ENCODE measurements around the gene MYRFL.

MYRFL gene

GRCh38 chr12:69906411-69907216 is 81.6 kb downstream of the MYRFL start:
- in situ Hi-C loops (cut with MboI; ENCODE audit: low pct_unique_long_range_greater_than_20kb, low sequenced_read_pairs, unreplicated experiment): loop anchor here (10.0 kb wide), 1 partner anchor 678 kb away; no protein-coding TSS in a partner anchor
- no peak for TF ChIP-seq CTCF (IDR thresholded peaks at IDR 0.05; ENCODE audit: extremely low read depth, insufficient read depth, missing control alignments)
- DNase-seq (ENCODE audit: low spot score): peak; percentile 16

- no peak for TF ChIP-seq CTCF (IDR thresholded peaks at IDR 0.05; ENCODE audit: extremely low read depth, insufficient read depth, missing control alignments)
- no peak for DNase-seq (ENCODE audit: low spot score)
- in situ Hi-C loops (cut with MboI; ENCODE audit: low pct_unique_long_range_greater_than_20kb, low sequenced_read_pairs, unreplicated experiment): loop anchor here (10.0 kb wide), 1 partner anchor 677 kb away; no protein-coding TSS in a partner anchor
Observed at GRCh38 chr12:69908203-69908602, 83.2 kb downstream of the MYRFL start.

GRCh38 chr12:69910694-69911093 is 85.7 kb downstream of the MYRFL start:
- in situ Hi-C loops (cut with MboI; ENCODE audit: low pct_unique_long_range_greater_than_20kb, low sequenced_read_pairs, unreplicated experiment): no loop called here
- no peak for DNase-seq (ENCODE audit: low spot score)
- TF ChIP-seq CTCF (IDR thresholded peaks at IDR 0.05; ENCODE audit: extremely low read depth, insufficient read depth, missing control alignments): no peak

GRCh38 chr12:69913526-69913925 is 88.5 kb downstream of the MYRFL start:
- in situ Hi-C loops (cut with MboI; ENCODE audit: low pct_unique_long_range_greater_than_20kb, low sequenced_read_pairs, unreplicated experiment): no loop called here
- no peak for DNase-seq (ENCODE audit: low spot score)
- no peak for TF ChIP-seq CTCF (IDR thresholded peaks at IDR 0.05; ENCODE audit: extremely low read depth, insufficient read depth, missing control alignments)

GRCh38 chr12:69915964-69916363 is 90.9 kb downstream of the MYRFL start:
- in situ Hi-C loops (cut with MboI; ENCODE audit: low pct_unique_long_range_greater_than_20kb, low sequenced_read_pairs, unreplicated experiment): no loop called here
- TF ChIP-seq CTCF (IDR thresholded peaks at IDR 0.05; ENCODE audit: extremely low read depth, insufficient read depth, missing control alignments): no peak
- DNase-seq (ENCODE audit: low spot score): no peak

GRCh38 chr12:69916544-69917235 is 91.7 kb downstream of the MYRFL start:
- no peak for DNase-seq (ENCODE audit: low spot score)
- no peak for TF ChIP-seq CTCF (IDR thresholded peaks at IDR 0.05; ENCODE audit: extremely low read depth, insufficient read depth, missing control alignments)
- in situ Hi-C loops (cut with MboI; ENCODE audit: low pct_unique_long_range_greater_than_20kb, low sequenced_read_pairs, unreplicated experiment): no loop called here
